ENCODE results near the gene BAIAP2. TPM values are rescaled to one million over a fixed set of nuclear protein-coding genes. Genes with fewer than 3 reads are reported as not detected.

BAIAP2 gene
- total RNA-seq, 1 donor from 2014 or later = 51.4 TPM

GRCh38 chr17:81059026-81059425 lies 24.1 kb downstream of the BAIAP2 start:
- Histone ChIP-seq H3K27me3 (ENCODE audit: insufficient read depth, low read length) (no peaks in the 10 kb centered on the region), H3K4me1 (ENCODE audit: insufficient read depth, low read length) (peaks cover 24% of the 10 kb centered on the region), H3K27ac (ENCODE audit: low read depth, low read length) (no peak overlapping the region), H3K4me3 (ENCODE audit: insufficient read depth, low read depth, low read length) (no peak overlapping the region), H2AFZ (ENCODE audit: low read depth, low read length) (no peak overlapping the region), H4K20me1 (ENCODE audit: insufficient read depth, low read length) (peaks cover 22% of the 10 kb centered on the region), H3K4me2 (ENCODE audit: low read length) (no peak overlapping the region), H3K9me3 (ENCODE audit: insufficient read depth, low read depth, low read length) (no peaks in the 10 kb centered on the region), H3K9ac (ENCODE audit: low read length) (no peak overlapping the region), H3K36me3 (ENCODE audit: insufficient read depth, low read length) (peaks cover 2% of the 10 kb centered on the region), H3K79me2 (ENCODE audit: insufficient read depth, low read length) (peaks cover 28% of the 10 kb centered on the region)
- Mint-ChIP-seq H3K27ac (ENCODE audit: unreplicated experiment) (no peak overlapping the region), H3K36me3 (ENCODE audit: low read depth, unreplicated experiment) (peaks cover 13% of the 10 kb centered on the region), H3K4me3 (ENCODE audit: unreplicated experiment) (no peak overlapping the region), H3K9me3 (ENCODE audit: unreplicated experiment) (no peaks in the 10 kb centered on the region), H3K27me3 (ENCODE audit: low read depth, unreplicated experiment) (no peaks in the 10 kb centered on the region), H3K4me1 (ENCODE audit: low read depth, unreplicated experiment) (peaks cover 31% of the 10 kb centered on the region)
- no peak for FAIRE-seq
- TF ChIP-seq EZH2 (IDR thresholded peaks at IDR 0.05; ENCODE audit: insufficient read depth, low read length) (no peak), CTCF (IDR thresholded peaks at IDR 0.05; ENCODE audit: insufficient read depth, low read depth, low read length) (no peak)
- DNase-seq (ENCODE audit: low read depth) = no peak

GRCh38 chr17:81060416-81060815 lies 25.5 kb downstream of the BAIAP2 start:
- H3K27ac Mint-ChIP-seq (ENCODE audit: unreplicated experiment) = no peak overlapping the region
- H3K36me3 Mint-ChIP-seq (ENCODE audit: low read depth, unreplicated experiment) = peaks cover 9% of the 10 kb centered on the region
- peaks cover 38% of the 10 kb centered on the region for H3K4me1 Mint-ChIP-seq (ENCODE audit: low read depth, unreplicated experiment)
- peaks cover 16% of the 10 kb centered on the region for H4K20me1 ChIP-seq (ENCODE audit: insufficient read depth, low read length)
- H2AFZ ChIP-seq (ENCODE audit: low read depth, low read length) = no peak overlapping the region
- H3K9ac ChIP-seq (ENCODE audit: low read length) = no peak overlapping the region
- H3K4me2 ChIP-seq (ENCODE audit: low read length) = no peak overlapping the region
- no peaks in the 10 kb centered on the region for H3K27me3 Mint-ChIP-seq (ENCODE audit: low read depth, unreplicated experiment)
- H3K36me3 ChIP-seq (ENCODE audit: insufficient read depth, low read length) = peaks cover 2% of the 10 kb centered on the region
- no peak overlapping the region for H3K4me3 ChIP-seq (ENCODE audit: insufficient read depth, low read depth, low read length)
- no peaks in the 10 kb centered on the region for H3K9me3 ChIP-seq (ENCODE audit: insufficient read depth, low read depth, low read length)
- no peak overlapping the region for H3K4me3 Mint-ChIP-seq (ENCODE audit: unreplicated experiment)
- H3K79me2 ChIP-seq (ENCODE audit: insufficient read depth, low read length) = peaks cover 20% of the 10 kb centered on the region
- H3K27me3 ChIP-seq (ENCODE audit: insufficient read depth, low read length) = no peaks in the 10 kb centered on the region
- H3K27ac ChIP-seq (ENCODE audit: low read depth, low read length) = no peak overlapping the region
- TF ChIP-seq CTCF (IDR thresholded peaks at IDR 0.05; ENCODE audit: insufficient read depth, low read depth, low read length) = no peak
- no peak for TF ChIP-seq EZH2 (IDR thresholded peaks at IDR 0.05; ENCODE audit: insufficient read depth, low read length)
- H3K4me1 ChIP-seq (ENCODE audit: insufficient read depth, low read length) = peaks cover 38% of the 10 kb centered on the region
- DNase-seq (ENCODE audit: low read depth) (no peak), FAIRE-seq (no peak)
- no peaks in the 10 kb centered on the region for H3K9me3 Mint-ChIP-seq (ENCODE audit: unreplicated experiment)

GRCh38 chr17:81061027-81061735 lies 26.2 kb downstream of the BAIAP2 start:
- FAIRE-seq (no peak), DNase-seq (ENCODE audit: low read depth) (no peak)
- no peaks in the 10 kb centered on the region for H3K9me3 ChIP-seq (ENCODE audit: insufficient read depth, low read depth, low read length)
- no peak for TF ChIP-seq CTCF (IDR thresholded peaks at IDR 0.05; ENCODE audit: insufficient read depth, low read depth, low read length)
- TF ChIP-seq EZH2 (IDR thresholded peaks at IDR 0.05; ENCODE audit: insufficient read depth, low read length) = no peak
- H3K27me3 Mint-ChIP-seq (ENCODE audit: low read depth, unreplicated experiment) = no peaks in the 10 kb centered on the region
- H3K79me2 ChIP-seq (ENCODE audit: insufficient read depth, low read length) = peaks cover 23% of the 10 kb centered on the region
- H2AFZ ChIP-seq (ENCODE audit: low read depth, low read length) = no peak overlapping the region
- H3K36me3 ChIP-seq (ENCODE audit: insufficient read depth, low read length) = peaks cover 1% of the 10 kb centered on the region
- no peaks in the 10 kb centered on the region for H3K9me3 Mint-ChIP-seq (ENCODE audit: unreplicated experiment)
- H3K4me3 ChIP-seq (ENCODE audit: insufficient read depth, low read depth, low read length) = no peak overlapping the region
- no peak overlapping the region for H3K27ac ChIP-seq (ENCODE audit: low read depth, low read length)
- peaks cover 41% of the 10 kb centered on the region for H3K4me1 Mint-ChIP-seq (ENCODE audit: low read depth, unreplicated experiment)
- H3K27me3 ChIP-seq (ENCODE audit: insufficient read depth, low read length) = no peaks in the 10 kb centered on the region
- peaks cover 23% of the 10 kb centered on the region for H4K20me1 ChIP-seq (ENCODE audit: insufficient read depth, low read length)
- no peak overlapping the region for H3K4me3 Mint-ChIP-seq (ENCODE audit: unreplicated experiment)
- peaks cover 9% of the 10 kb centered on the region for H3K36me3 Mint-ChIP-seq (ENCODE audit: low read depth, unreplicated experiment)
- peaks cover 44% of the 10 kb centered on the region for H3K4me1 ChIP-seq (ENCODE audit: insufficient read depth, low read length)
- no peak overlapping the region for H3K9ac ChIP-seq (ENCODE audit: low read length)
- H3K27ac Mint-ChIP-seq (ENCODE audit: unreplicated experiment) = no peak overlapping the region
- no peak overlapping the region for H3K4me2 ChIP-seq (ENCODE audit: low read length)
